Measurements from ENCODE around the gene ALKBH8.
"Not testable (repeated sequence)": the region's sequence is repeated elsewhere in the genome, so short reads cannot be mapped to it uniquely, and the experiment has no call there.

DNA sequence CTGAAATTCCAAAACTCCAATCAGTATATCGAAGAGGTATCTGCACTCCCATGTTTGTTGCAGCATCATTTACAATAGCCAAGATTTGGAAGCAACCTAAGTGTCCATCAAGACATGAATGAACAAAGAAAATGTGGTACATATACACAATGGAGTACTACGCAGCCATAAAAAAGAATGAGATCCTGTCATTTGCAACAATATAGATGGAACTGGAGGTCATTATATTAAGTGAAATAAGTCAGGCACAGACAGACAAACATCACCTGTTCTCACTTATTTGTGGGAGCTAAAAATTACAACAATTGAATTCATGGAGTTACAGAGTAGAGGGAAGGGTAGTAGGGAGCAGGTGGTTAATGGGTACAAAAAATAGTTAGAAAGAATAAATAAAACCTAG, 13.6 kb upstream of the ALKBH8 start:
- TF ChIP-seq, protein P1, sequence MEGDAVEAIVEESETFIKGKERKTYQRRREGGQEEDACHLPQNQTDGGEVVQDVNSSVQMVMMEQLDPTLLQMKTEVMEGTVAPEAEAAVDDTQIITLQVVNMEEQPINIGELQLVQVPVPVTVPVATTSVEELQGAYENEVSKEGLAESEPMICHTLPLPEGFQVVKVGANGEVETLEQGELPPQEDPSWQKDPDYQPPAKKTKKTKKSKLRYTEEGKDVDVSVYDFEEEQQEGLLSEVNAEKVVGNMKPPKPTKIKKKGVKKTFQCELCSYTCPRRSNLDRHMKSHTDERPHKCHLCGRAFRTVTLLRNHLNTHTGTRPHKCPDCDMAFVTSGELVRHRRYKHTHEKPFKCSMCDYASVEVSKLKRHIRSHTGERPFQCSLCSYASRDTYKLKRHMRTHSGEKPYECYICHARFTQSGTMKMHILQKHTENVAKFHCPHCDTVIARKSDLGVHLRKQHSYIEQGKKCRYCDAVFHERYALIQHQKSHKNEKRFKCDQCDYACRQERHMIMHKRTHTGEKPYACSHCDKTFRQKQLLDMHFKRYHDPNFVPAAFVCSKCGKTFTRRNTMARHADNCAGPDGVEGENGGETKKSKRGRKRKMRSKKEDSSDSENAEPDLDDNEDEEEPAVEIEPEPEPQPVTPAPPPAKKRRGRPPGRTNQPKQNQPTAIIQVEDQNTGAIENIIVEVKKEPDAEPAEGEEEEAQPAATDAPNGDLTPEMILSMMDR (IDR thresholded peaks at IDR 0.05), result not testable (repeated sequence)
- TF ChIP-seq POLR2A (IDR thresholded peaks at IDR 0.05), result not testable (repeated sequence)
